Sigmoid colon (tissue), 4 donors: ENCODE results near the gene FAM107A.

Source experiments
- CTCF ChIP-seq, 4 experiments: fragments of 450-650 bp in 3 of 4; fragments of 200-600 bp in 1 of 4; IDR thresholded peaks; one replicate each; pipeline ENCODE4 v1.5.1; 2016 to 2019; ENCODE audit warnings: antibody characterized with exemption in 4 of 4, mild to moderate bottlenecking in 3 of 4, moderate library complexity in 2 of 4
- POLR2A ChIP-seq, 2 donors: fragments of 450-650 bp; IDR thresholded peaks; one replicate each; pipeline ENCODE4 v1.6.1; 2016; ENCODE audit warnings: antibody characterized with exemption in 2 of 2, mild to moderate bottlenecking in 2 of 2, moderate library complexity in 2 of 2
- POLR2AphosphoS5 ChIP-seq, 4 donors: sonication (generic); formaldehyde crosslinking; IDR thresholded peaks; one replicate each; pipeline ENCODE4 v1.6.1; 2017; ENCODE audit warnings: antibody characterized with exemption in 4 of 4

GRCh38 chr3:58620421-58620820 is 43.2 kb upstream of the FAM107A start:
- no peak for TF ChIP-seq CTCF (IDR thresholded peaks at IDR 0.05)
- no peak for TF ChIP-seq POLR2A (IDR thresholded peaks at IDR 0.05)
- TF ChIP-seq POLR2AphosphoS5 (IDR thresholded peaks at IDR 0.05): no peak
